T-helper 22 cell (primary cell): Measurements from ENCODE around the gene MDK.
A peak's percentile ranks its signal among the peaks of the same experiment; 100 is the strongest.

Experiments
- DNase-seq: peaks from one replicate; pipeline ENCODE4 v3.0.0-alpha.2; 2020; ENCODE audit warnings: low read depth

MDK gene, protein sequence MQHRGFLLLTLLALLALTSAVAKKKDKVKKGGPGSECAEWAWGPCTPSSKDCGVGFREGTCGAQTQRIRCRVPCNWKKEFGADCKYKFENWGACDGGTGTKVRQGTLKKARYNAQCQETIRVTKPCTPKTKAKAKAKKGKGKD

GRCh38 chr11:46381048-46381818, at the start of gene MDK:
Gene MDK, plus strand, starts transcription at chr11:46381669. Its CDS starts 389 bp downstream, at chr11:46382058.
- no peak for DNase-seq

GRCh38 chr11:46332093-46332567, 49.3 kb upstream of the MDK start:
- no peak for DNase-seq

GRCh38 chr11:46332568-46333393, 48.7 kb upstream of the MDK start:
- DNase-seq: no peak

DNA sequence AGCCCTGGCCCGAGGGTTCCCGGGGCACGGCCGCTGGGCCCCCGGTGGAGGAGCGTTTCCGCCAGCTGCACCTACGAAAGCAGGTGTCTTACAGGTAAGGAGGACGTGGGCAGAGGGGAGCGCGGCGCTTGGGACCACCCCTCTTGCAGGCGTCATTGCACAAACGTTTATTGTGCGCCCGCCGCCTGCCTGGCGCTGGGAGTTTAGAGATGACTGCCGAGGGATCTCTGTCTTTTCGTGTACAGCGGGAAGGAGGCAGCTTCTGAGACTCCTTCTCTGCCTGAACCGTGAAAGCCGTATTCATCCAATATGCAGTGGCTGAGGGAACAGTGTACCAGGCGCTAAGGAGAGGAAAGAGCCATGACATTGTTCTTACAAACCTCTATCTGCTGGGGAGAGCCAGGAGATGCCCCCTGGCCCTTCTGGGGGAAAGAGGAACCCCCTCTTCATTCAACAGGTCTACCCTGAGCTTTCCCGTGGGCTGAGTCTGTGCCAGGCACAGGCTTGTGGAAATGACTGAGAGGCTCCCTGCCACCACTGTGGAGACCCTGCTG, 48.0 kb upstream of the MDK start:
- no peak for DNase-seq

DNA sequence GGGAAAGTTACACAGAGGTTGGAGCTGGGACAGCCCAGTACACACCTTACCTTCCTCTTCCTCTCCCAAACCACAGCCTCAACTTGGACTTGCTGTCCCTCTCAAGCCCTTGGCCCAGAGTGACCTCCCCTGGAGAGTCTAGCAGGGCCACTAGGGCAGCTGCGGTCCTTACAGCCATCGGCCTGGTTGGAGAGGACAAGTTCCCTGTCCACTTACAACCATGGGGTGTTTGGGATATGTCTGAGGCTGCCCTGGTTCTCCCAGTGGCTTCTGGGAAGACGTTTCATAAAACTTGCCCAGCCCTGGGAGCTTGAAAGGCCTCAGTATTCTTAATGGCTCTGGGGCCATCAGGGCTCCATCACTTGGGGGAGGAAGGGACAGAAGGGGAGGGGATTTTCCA, 47.3 kb upstream of the MDK start:
- DNase-seq: no peak

DNA sequence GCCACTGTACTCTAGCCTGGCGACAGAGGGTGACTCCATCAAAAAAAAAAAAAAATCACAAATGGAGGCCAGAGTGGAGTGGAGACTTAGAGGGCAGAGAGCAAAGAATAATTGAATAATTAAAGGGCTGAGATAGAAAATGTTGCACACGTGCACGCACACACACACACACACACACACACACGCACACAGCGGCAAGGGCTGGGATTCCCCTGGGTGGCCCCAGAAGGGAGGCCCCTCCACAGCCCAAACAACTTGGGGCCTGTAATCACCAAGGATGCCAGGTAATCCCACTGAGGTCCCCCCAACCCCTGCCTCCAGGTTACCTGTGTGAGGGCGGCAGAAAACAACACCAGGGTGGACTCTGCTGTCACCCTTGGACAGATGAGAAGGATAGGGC, 46.2 kb upstream of the MDK start:
- no peak for DNase-seq

DNA sequence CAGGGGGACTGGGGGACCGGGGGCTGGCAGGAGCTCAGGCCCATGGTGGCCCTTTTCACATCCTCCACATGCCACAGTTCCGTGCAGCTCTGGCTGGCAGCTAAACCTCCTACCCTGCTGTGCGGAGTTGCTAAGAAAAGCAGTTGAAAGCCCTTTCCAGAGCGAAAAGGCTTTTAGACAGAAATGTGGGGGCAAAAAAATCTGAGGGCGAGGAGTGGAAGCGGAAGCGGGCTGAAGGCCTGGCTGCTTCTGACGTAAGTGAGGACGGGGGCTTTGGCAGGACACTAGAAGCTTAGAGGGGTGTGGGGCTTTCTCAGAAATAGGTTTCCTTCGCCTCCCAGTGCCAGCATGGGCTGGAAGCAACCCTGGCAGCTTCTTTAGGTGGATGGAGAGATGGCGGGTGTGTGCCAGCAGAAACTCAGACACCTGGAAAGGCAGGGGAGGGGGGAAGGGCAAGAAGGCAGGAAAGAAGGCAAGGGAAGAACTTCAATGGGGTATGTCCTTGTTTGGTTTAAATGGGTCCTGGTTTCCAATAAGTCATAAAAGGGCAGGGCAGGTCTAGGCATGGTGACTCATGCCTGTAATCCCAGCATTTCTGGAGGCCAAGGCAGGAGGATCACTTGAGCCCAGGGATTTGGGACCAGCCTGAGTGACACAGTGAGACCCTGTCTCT, 45.4 kb upstream of the MDK start:
- no peak for DNase-seq

DNA sequence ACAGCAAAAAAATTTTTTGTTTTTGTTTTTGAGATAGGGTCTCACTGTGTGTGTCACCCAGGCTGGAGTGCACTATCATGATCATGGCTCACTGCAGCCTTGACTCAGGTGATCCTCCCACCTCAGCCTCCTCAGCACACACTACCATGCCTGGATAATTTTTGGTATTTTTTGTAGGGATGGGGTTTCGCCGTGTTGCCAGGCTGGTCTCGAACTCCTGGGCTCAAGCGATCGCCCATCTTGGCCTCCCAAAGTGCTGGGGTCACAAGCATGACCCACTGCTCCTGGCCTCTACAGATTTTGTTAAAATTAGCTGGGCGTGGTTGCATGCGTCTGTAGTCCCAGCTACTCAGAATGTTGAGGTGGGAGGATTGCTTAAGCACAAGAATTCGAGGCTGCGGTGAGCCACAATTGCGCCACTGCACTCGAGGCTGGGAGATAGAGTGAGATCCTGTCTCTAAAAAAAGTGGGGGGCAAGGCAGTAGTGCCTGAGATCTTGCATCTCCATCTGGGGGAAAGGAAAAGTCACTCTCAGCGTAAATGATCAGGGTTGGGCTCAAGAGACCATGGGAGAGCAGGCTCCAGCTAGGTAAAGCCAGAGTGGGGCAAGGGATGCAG, 44.8 kb upstream of the MDK start:
- no peak for DNase-seq

- DNase-seq: no peak
These were observed 43.7 kb upstream of the MDK start for GRCh38 chr11:46337626-46338345.

- DNase-seq: no peak
These were observed 42.9 kb upstream of the MDK start for GRCh38 chr11:46338636-46338987.

DNA sequence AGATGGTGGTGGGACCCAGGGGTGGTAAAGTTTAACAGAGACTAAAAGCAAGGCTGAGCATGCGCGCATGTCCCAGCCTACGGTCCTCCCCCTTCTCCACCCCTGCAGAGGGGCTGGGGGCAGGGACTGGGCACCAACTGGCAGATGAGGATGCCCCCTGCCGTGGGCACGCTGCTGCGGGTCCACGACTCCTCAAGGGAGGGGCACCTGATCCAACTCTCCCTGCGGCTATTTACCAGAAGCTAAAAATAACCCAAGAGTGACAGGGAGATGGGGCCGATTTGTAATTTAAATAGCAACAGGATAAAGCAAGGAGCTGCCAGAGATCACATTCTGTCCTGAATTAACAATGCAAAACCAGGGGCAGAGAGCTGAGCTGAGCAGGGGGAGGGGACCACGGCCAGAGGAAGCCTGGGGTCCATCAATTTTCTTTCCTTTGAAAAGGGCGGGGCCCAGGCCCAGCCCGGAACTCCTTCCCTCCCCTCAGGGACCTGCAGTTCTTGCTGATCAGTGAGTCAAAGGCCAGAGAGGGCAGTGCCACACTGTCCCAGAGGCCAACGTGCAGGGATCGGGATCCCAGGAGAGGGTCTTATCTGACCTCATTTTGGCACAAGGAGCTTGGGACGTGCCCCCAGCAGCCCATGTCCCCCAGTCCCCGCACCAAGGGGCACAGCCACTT, 42.3 kb upstream of the MDK start:
- DNase-seq: no peak

GRCh38 chr11:46339816-46340215, 41.7 kb upstream of the MDK start:
- DNase-seq: no peak

DNA sequence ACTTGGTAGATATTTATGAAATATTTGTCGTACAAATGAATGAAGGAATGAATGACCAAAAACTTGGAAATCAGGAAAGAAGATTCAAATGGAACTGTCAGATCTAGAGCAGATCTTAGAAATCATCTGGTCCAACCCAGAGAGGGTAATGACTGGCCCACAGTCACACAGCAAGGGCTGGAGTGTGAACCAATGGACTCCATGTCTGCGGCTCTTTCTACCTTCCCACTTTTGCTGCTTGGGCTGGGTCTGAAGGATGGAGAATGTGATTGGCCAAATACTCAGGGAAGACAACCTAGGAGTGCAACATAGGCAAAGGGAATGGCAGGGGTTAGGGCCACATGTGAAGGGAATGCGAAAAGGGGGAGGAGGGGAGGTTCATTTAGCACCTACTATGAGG, 40.0 kb upstream of the MDK start:
- no peak for DNase-seq

DNA sequence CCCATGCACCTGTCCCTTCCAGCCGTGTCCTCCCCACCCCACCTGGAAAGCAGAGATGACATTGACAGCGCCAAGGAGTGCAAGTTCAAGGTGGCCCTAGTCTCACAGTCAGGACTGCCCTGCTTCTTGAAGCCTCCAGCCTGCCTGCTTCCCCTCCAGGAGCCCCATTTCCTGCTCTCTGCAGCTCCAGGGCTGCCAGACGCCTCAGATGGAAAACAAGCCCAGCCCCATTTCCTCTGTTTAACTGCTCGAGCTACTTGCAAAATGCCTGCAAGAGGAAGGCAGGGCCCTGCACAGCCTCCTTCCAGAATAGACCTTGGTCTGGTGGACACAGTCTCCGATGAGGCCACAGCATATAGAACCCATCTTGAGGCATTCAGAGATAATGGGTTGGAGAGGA, 39.2 kb upstream of the MDK start:
- no peak for DNase-seq

DNA sequence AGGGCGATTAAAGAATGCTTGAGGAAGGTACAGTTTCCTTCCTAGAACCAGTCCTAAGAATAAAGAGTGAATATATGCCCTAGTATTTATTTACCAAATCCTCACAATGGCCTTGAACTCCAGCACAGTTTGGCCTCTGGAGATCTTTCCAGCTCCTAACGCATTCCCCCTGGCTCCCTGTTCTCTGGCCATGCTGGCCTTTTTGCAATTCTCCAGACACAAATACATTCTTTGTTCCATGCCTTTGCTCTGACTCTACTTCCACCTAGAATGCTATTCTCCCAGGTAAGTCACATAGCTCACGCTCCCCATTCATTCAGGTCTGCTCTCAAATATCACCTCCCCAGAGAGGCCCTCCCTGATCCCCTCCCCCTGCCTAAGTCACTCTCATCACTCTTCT, 37.9 kb upstream of the MDK start:
- DNase-seq: no peak

GRCh38 chr11:46345131-46345597, 36.3 kb upstream of the MDK start:
- DNase-seq: no peak

DNA sequence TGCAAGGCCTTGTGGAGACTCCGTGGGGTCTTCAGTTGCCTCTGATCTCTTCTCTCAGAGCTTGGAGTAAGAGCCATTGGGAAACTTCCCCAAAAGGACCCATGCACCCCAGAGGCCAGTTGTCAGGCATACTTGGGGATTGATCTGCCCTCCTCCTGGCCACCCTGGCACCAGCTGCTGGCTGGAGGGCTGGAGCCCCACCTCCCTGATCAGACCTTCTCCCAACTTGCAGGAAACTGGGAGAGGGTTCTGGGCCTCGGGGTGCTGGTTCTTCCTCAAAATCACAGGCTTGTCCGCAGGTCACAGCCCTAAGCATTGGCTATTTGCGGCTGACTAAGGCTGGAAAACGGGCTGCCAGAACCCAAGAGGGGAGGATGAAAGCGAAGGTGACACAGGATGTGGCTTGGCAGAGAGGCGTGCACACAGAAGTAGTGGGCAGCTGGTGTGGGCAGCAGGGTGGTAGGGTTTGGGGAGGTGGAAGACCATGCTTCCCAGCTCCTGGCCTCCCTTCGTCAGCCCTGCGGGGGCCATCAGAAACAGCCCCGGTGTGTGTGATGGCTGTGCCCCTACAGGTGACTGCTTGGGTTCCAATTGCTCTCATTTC, 35.5 kb upstream of the MDK start:
- no peak for DNase-seq

- DNase-seq: peak; percentile 83
These were observed 34.4 kb upstream of the MDK start, which contains the start of gene DGKZ for GRCh38 chr11:46346886-46347636. Gene DGKZ, plus strand, starts transcription at chr11:46347463. Its CDS starts 197 bp downstream, at chr11:46347660.
